Neural progenitor cell (in vitro differentiated cells): ENCODE data around the gene PRSS27. TPM values are rescaled to one million over a fixed set of nuclear protein-coding genes. Genes with fewer than 3 reads are reported as not detected.
A peak's percentile ranks its signal among the peaks of the same experiment; 100 is the strongest.

Experiments used
- DNase-seq: peaks from one replicate; pipeline ENCODE4 v3.0.0-alpha.2; 2016; ENCODE audit warnings: low spot score
- H2AFZ ChIP-seq: fragments of 200-600 bp; sonication (generic); replicated peaks from 2 replicates; pipeline ENCODE4 v1.6.1; 2016; ENCODE audit warnings: antibody characterized with exemption
- H3F3A ChIP-seq: fragments of 200-600 bp; sonication (generic); 2 replicates; pipeline ENCODE4 v1.6.1; 2016; ENCODE audit warnings: antibody characterized with exemption, low read depth
- H3K27ac ChIP-seq: fragments of 200-600 bp; sonication (generic); 2 replicates; pipeline ENCODE4 v1.5.1; 2016; ENCODE audit warnings: mild to moderate bottlenecking
- H3K27me3 ChIP-seq: fragments of 200-600 bp; sonication (generic); 2 replicates; pipeline ENCODE4 v1.6.1; 2016; ENCODE audit warnings: mild to moderate bottlenecking, moderate library complexity
- H3K36me3 ChIP-seq: fragments of 200-600 bp; sonication (generic); 2 replicates; pipeline ENCODE4 v1.5.1; 2016
- H3K4me1 ChIP-seq: fragments of 200-600 bp; sonication (generic); 2 replicates; pipeline ENCODE4 v1.6.1; 2016; ENCODE audit warnings: mixed run types
- H3K4me2 ChIP-seq: fragments of 200-600 bp; sonication (generic); 2 replicates; pipeline ENCODE4 v1.6.1; 2016
- H3K4me3 ChIP-seq: fragments of 200-600 bp; sonication (generic); 2 replicates; pipeline ENCODE4 v1.5.1; 2016
- H3K79me2 ChIP-seq: fragments of 200-600 bp; sonication (generic); 2 replicates; pipeline ENCODE4 v1.6.1; 2016; ENCODE audit warnings: low read depth
- H3K9ac ChIP-seq: fragments of 200-600 bp; sonication (generic); 2 replicates; pipeline ENCODE4 v1.6.1; 2016
- H3K9me3 ChIP-seq: fragments of 200-600 bp; sonication (generic); 2 replicates; pipeline ENCODE4 v1.5.1; 2016; ENCODE audit warnings: low read depth
- H4K20me1 ChIP-seq: fragments of 200-600 bp; sonication (generic); 2 replicates; pipeline ENCODE4 v1.6.1; 2016; ENCODE audit warnings: low read depth
- H3K27ac Mint-ChIP-seq: 3 replicates; pipeline ENCODE4 v1.8.0; 2021; ENCODE audit warnings: mixed read lengths
- H3K27me3 Mint-ChIP-seq: 2 replicates; pipeline ENCODE4 v1.8.0; 2022; ENCODE audit warnings: low read depth, mild to moderate bottlenecking, inconsistent platforms, moderate library complexity, mixed read lengths; ENCODE audit not compliant: insufficient read depth
- H3K36me3 Mint-ChIP-seq: 3 replicates; pipeline ENCODE4 v1.8.0; 2021; ENCODE audit warnings: mixed read lengths
- H3K4me1 Mint-ChIP-seq: 3 replicates; pipeline ENCODE4 v1.8.0; 2021; ENCODE audit warnings: mixed read lengths
- H3K4me3 Mint-ChIP-seq: 3 replicates; pipeline ENCODE4 v1.8.0; 2021; ENCODE audit warnings: mild to moderate bottlenecking, moderate library complexity, mixed read lengths
- H3K9me3 Mint-ChIP-seq: 3 replicates; pipeline ENCODE4 v1.8.0; 2020; ENCODE audit warnings: mixed read lengths
- CTCF ChIP-seq: fragments of 200-600 bp; sonication (generic); IDR thresholded peaks from 2 replicates; pipeline ENCODE4 v1.5.1; 2017; ENCODE audit warnings: antibody characterized with exemption, mild to moderate bottlenecking
- EZH2 ChIP-seq: fragments of 200-600 bp; sonication (generic); IDR thresholded peaks from 2 replicates; pipeline ENCODE4 v1.6.1; 2017; ENCODE audit warnings: antibody characterized with exemption, mild to moderate bottlenecking, moderate library complexity
- EZH2phosphoT487 ChIP-seq: fragments of 200-600 bp; sonication (generic); IDR thresholded peaks from 2 replicates; pipeline ENCODE4 v1.6.1; 2017; ENCODE audit warnings: antibody characterized with exemption
- total RNA-seq: library from RNA; depleted of rRNA; stranded (reverse); fragments of >200 nt; gene quantifications from 2 replicates; pipeline ENCODE4 v1.2.3, GENCODE V29; 2015; ENCODE audit warnings: low replicate concordance

PRSS27 gene
- total RNA-seq, 1 donor from 2014 or later = 1.8 TPM

GRCh38 chr16:2716948-2717347, 3.1 kb downstream of the PRSS27 start:
- DNase-seq = peak; percentile 44
- H3K36me3 Mint-ChIP-seq = no peaks in the 10 kb centered on the region
- H3K27me3 ChIP-seq = peaks cover 15% of the 10 kb centered on the region
- no peak overlapping the region for H3K27ac ChIP-seq
- no peaks in the 10 kb centered on the region for H3K9me3 ChIP-seq
- H3K79me2 ChIP-seq = no peaks in the 10 kb centered on the region
- no peak overlapping the region for H3K4me3 Mint-ChIP-seq
- no peaks in the 10 kb centered on the region for H3K36me3 ChIP-seq
- H2AFZ ChIP-seq = no peak overlapping the region
- no peak overlapping the region for H3K4me2 ChIP-seq
- peaks cover 24% of the 10 kb centered on the region for H3F3A ChIP-seq
- H3K9me3 Mint-ChIP-seq = no peaks in the 10 kb centered on the region
- no peak overlapping the region for H3K4me3 ChIP-seq
- H3K9ac ChIP-seq = no peak overlapping the region
- TF ChIP-seq CTCF (peak; percentile 11), EZH2 (no peak)
- peaks cover 15% of the 10 kb centered on the region for H3K27me3 Mint-ChIP-seq
- peaks cover 2% of the 10 kb centered on the region for H3K4me1 Mint-ChIP-seq
- no peak overlapping the region for H3K27ac Mint-ChIP-seq
- H3K4me1 ChIP-seq = no peaks in the 10 kb centered on the region
- H4K20me1 ChIP-seq = peaks cover 27% of the 10 kb centered on the region

GRCh38 chr16:2715966-2716885, 3.8 kb downstream of the PRSS27 start:
- peaks cover 17% of the 10 kb centered on the region for H3F3A ChIP-seq
- H3K27ac ChIP-seq = no peak overlapping the region
- H3K4me3 Mint-ChIP-seq = no peak overlapping the region
- H4K20me1 ChIP-seq = peaks cover 27% of the 10 kb centered on the region
- H3K27me3 Mint-ChIP-seq = peaks cover 11% of the 10 kb centered on the region
- H3K36me3 Mint-ChIP-seq = no peaks in the 10 kb centered on the region
- H3K4me2 ChIP-seq = peak overlapping the region; percentile 69
- H3K27me3 ChIP-seq = peaks cover 15% of the 10 kb centered on the region
- no peaks in the 10 kb centered on the region for H3K4me1 ChIP-seq
- H3K4me3 ChIP-seq = no peak overlapping the region
- TF ChIP-seq EZH2 = no peak
- TF ChIP-seq CTCF = no peak
- no peak for TF ChIP-seq EZH2phosphoT487
- no peaks in the 10 kb centered on the region for H3K79me2 ChIP-seq
- no peak overlapping the region for H3K9ac ChIP-seq
- no peaks in the 10 kb centered on the region for H3K9me3 Mint-ChIP-seq
- no peak for DNase-seq
- no peak overlapping the region for H2AFZ ChIP-seq
- no peaks in the 10 kb centered on the region for H3K36me3 ChIP-seq
- peaks cover 2% of the 10 kb centered on the region for H3K4me1 Mint-ChIP-seq
- H3K27ac Mint-ChIP-seq = no peak overlapping the region
- no peaks in the 10 kb centered on the region for H3K9me3 ChIP-seq

GRCh38 chr16:2715519-2715918, 4.5 kb downstream of the PRSS27 start:
- Mint-ChIP-seq H3K4me1 (peaks cover 2% of the 10 kb centered on the region), H3K9me3 (no peaks in the 10 kb centered on the region), H3K27me3 (peaks cover 11% of the 10 kb centered on the region), H3K27ac (no peak overlapping the region), H3K36me3 (no peaks in the 10 kb centered on the region), H3K4me3 (no peak overlapping the region)
- Histone ChIP-seq H3K4me1 (no peaks in the 10 kb centered on the region), H3K9ac (no peak overlapping the region), H3K27me3 (peaks cover 15% of the 10 kb centered on the region), H4K20me1 (peaks cover 27% of the 10 kb centered on the region), H3K27ac (no peak overlapping the region), H3K9me3 (no peaks in the 10 kb centered on the region), H3K4me3 (no peak overlapping the region), H3K36me3 (no peaks in the 10 kb centered on the region), H3K79me2 (no peaks in the 10 kb centered on the region), H3K4me2 (peak overlapping the region; percentile 69), H2AFZ (no peak overlapping the region), H3F3A (peaks cover 12% of the 10 kb centered on the region)
- DNase-seq = peak; percentile 78
- TF ChIP-seq EZH2 (no peak), CTCF (no peak), EZH2phosphoT487 (no peak)
